Astrocyte (in vitro differentiated cells and primary cell): ENCODE measurements around the gene CHAF1A.

ENCODE experiments used
- CTCF ChIP-seq: IDR thresholded peaks from 2 replicates; pipeline ENCODE4 v1.5.1; 2011; ENCODE audit warnings: low read depth, mild to moderate bottlenecking, inconsistent platforms, low read length, moderate library complexity; ENCODE audit not compliant: insufficient read depth
- EZH2 ChIP-seq: IDR thresholded peaks from 2 replicates; pipeline ENCODE4 v1.6.1; 2012; ENCODE audit warnings: mild to moderate bottlenecking, low read length, inconsistent platforms; ENCODE audit not compliant: insufficient read depth

GRCh38 chr19:4367781-4368127 lies 34.7 kb upstream of the CHAF1A start:
- TF ChIP-seq CTCF, result no peak
- no peak for TF ChIP-seq EZH2
